HepG2 (cell line): ENCODE results near the gene SLC48A1.

Source experiments
- EP300 ChIP-seq, 3 experiments: sonication (generic) in 1 of 3; formaldehyde crosslinking in 1 of 3; IDR thresholded peaks; 2 replicates each; pipeline versions ENCODE4 v1.5.1 to v1.6.1; 2011 to 2020; ENCODE audit warnings: low read depth in 2 of 3, low read length in 2 of 3, borderline replicate concordance in 1 of 3, improper control_type of control experiment in 1 of 3, mild to moderate bottlenecking in 1 of 3, missing genetic modification reagents in 1 of 3, moderate library complexity in 1 of 3
- HNRNPL ChIP-seq: fragments of 200-400 bp; formaldehyde crosslinking; IDR thresholded peaks from 2 replicates; pipeline ENCODE4 v1.6.1; 2017; ENCODE audit warnings: mild to moderate bottlenecking, low read depth, low read length
- SP1 ChIP-seq, 2 experiments: fragments of 450-650 bp in 1 of 2; sonication (generic) in 1 of 2; formaldehyde crosslinking in 1 of 2; IDR thresholded peaks; 2 replicates each; pipeline versions ENCODE4 v1.4.0 to v1.6.1; 2016 to 2020; ENCODE audit warnings: missing genetic modification reagents in 1 of 2
- STAT5B ChIP-seq: sonication (generic); formaldehyde crosslinking; IDR thresholded peaks from 2 replicates; pipeline ENCODE4 v1.4.0; 2020; ENCODE audit warnings: missing genetic modification reagents
- TAF15 ChIP-seq: fragments of 200-400 bp; formaldehyde crosslinking; IDR thresholded peaks from one replicate; pipeline ENCODE4 v1.6.1; 2018; ENCODE audit warnings: mild to moderate bottlenecking, low read depth, low read length; ENCODE audit not compliant: poor library complexity, severe bottlenecking
- ZEB1 ChIP-seq: IDR thresholded peaks from 2 replicates; pipeline ENCODE4 v1.6.1; 2012; ENCODE audit warnings: mild to moderate bottlenecking, low read depth, inconsistent platforms; ENCODE audit not compliant: insufficient replicate concordance
- ZNF101 ChIP-seq: sonication (generic); formaldehyde crosslinking; IDR thresholded peaks from 2 replicates; pipeline ENCODE4 v1.4.0; 2020; ENCODE audit warnings: mild to moderate bottlenecking, low read depth, missing genetic modification reagents, borderline replicate concordance
- ZNF317 ChIP-seq: sonication (generic); formaldehyde crosslinking; IDR thresholded peaks from 2 replicates; pipeline ENCODE4 v1.5.0; 2020; ENCODE audit warnings: mild to moderate bottlenecking, missing genetic modification reagents
- ZNF713 ChIP-seq: sonication (generic); formaldehyde crosslinking; IDR thresholded peaks from 2 replicates; pipeline ENCODE4 v1.4.0; 2020; ENCODE audit warnings: mild to moderate bottlenecking, missing genetic modification reagents
- TF ChIP-seq, protein P1 (sequence below): sonication (generic); formaldehyde crosslinking; IDR thresholded peaks from 2 replicates; pipeline ENCODE4 v1.9.0; 2021; ENCODE audit warnings: missing genetic modification reagents, mild to moderate bottlenecking, borderline replicate concordance
- TF ChIP-seq, protein P2 (sequence below): sonication (generic); formaldehyde crosslinking; IDR thresholded peaks from 2 replicates; pipeline ENCODE4 v1.5.0; 2020; ENCODE audit warnings: missing genetic modification reagents
- TF ChIP-seq, protein P3 (sequence below): sonication (generic); formaldehyde crosslinking; conservative IDR thresholded peaks from 2 replicates; pipeline ENCODE4 v1.4.0; 2020; ENCODE audit warnings: missing genetic modification reagents
- TF ChIP-seq, protein P4 (sequence below): sonication (generic); formaldehyde crosslinking; IDR thresholded peaks from 2 replicates; pipeline ENCODE4 v1.5.0; 2020; ENCODE audit warnings: mild to moderate bottlenecking, missing genetic modification reagents, moderate library complexity

DNA sequence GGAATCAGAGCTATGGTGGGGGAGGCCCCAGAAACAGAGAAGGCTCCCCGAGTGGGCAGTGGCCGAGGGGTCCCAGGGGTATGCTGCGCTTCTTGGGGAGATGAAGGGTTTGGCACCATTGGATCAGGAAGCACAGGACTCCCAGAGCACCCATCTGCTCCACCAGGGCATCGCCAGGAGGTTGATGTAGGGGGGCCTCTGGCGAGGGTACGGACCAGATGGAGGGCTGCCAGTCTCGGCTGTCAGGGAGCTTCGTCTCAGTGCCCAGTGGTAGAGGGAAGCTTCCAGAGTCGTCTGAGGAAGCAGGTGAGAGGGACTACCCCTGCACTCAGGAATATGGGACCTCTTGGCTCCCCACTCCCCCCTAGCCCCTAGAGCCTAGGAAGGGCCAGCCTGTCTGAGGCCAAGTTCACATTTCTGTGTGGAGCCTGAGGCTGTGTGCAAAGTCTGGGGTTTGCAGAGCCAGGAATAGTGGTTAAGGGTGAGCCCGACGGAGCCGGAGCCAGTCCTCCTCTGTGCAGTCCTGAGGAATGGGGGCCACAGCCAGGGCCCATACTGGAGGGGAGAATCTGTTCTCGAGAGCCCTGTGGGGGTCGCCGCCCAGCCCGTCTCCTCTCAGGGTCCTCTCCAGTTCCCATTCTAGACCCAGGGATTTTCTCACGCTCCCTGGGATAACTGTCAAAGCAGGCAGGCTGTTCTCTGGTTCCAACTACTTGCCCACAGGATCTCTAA is 10.2 kb downstream of the SLC48A1 start:
- TF ChIP-seq, protein P1, sequence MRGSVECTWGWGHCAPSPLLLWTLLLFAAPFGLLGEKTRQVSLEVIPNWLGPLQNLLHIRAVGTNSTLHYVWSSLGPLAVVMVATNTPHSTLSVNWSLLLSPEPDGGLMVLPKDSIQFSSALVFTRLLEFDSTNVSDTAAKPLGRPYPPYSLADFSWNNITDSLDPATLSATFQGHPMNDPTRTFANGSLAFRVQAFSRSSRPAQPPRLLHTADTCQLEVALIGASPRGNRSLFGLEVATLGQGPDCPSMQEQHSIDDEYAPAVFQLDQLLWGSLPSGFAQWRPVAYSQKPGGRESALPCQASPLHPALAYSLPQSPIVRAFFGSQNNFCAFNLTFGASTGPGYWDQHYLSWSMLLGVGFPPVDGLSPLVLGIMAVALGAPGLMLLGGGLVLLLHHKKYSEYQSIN (CRISPR knock-in tag), result no peak
- TF ChIP-seq STAT5B (no peak), ZNF713 (CRISPR knock-in tag) (no peak), TAF15 (no peak), EP300 (IDR thresholded peaks at IDR 0.05; ENCODE audit: low read depth in 2 of 2, low read length in 2 of 2) (no peak), EP300 (CRISPR knock-in tag; IDR thresholded peaks at IDR 0.05; ENCODE audit: borderline replicate concordance) (no peak), HNRNPL (no peak), ZNF101 (no peak), ZEB1 (no peak), ZNF317 (no peak), SP1 (IDR thresholded peaks at IDR 0.05) (no peak), SP1 (CRISPR knock-in tag; IDR thresholded peaks at IDR 0.05) (no peak)
- TF ChIP-seq, protein P2, sequence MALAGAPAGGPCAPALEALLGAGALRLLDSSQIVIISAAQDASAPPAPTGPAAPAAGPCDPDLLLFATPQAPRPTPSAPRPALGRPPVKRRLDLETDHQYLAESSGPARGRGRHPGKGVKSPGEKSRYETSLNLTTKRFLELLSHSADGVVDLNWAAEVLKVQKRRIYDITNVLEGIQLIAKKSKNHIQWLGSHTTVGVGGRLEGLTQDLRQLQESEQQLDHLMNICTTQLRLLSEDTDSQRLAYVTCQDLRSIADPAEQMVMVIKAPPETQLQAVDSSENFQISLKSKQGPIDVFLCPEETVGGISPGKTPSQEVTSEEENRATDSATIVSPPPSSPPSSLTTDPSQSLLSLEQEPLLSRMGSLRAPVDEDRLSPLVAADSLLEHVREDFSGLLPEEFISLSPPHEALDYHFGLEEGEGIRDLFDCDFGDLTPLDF (CRISPR knock-in tag), result no peak
- TF ChIP-seq, protein P3, sequence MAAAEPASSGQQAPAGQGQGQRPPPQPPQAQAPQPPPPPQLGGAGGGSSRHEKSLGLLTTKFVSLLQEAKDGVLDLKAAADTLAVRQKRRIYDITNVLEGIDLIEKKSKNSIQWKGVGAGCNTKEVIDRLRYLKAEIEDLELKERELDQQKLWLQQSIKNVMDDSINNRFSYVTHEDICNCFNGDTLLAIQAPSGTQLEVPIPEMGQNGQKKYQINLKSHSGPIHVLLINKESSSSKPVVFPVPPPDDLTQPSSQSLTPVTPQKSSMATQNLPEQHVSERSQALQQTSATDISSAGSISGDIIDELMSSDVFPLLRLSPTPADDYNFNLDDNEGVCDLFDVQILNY, result no peak
- TF ChIP-seq, protein P4, sequence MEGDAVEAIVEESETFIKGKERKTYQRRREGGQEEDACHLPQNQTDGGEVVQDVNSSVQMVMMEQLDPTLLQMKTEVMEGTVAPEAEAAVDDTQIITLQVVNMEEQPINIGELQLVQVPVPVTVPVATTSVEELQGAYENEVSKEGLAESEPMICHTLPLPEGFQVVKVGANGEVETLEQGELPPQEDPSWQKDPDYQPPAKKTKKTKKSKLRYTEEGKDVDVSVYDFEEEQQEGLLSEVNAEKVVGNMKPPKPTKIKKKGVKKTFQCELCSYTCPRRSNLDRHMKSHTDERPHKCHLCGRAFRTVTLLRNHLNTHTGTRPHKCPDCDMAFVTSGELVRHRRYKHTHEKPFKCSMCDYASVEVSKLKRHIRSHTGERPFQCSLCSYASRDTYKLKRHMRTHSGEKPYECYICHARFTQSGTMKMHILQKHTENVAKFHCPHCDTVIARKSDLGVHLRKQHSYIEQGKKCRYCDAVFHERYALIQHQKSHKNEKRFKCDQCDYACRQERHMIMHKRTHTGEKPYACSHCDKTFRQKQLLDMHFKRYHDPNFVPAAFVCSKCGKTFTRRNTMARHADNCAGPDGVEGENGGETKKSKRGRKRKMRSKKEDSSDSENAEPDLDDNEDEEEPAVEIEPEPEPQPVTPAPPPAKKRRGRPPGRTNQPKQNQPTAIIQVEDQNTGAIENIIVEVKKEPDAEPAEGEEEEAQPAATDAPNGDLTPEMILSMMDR, result no peak
